Right lobe of liver (tissue), 4 donors: Measurements from ENCODE around the gene FGGY.

Experiments
- POLR2A ChIP-seq: fragments of 450-650 bp; IDR thresholded peaks from one replicate; pipeline ENCODE4 v1.6.1; 2017; ENCODE audit warnings: antibody characterized with exemption, mild to moderate bottlenecking
- TF ChIP-seq, protein P1 (sequence below), 4 donors: fragments of 200-600 bp in 3 of 4; fragments of 450-650 bp in 1 of 4; IDR thresholded peaks; one replicate each; pipeline versions ENCODE4 v1.5.1 to v1.8.0; 2016 to 2022; ENCODE audit warnings: antibody characterized with exemption in 4 of 4, mild to moderate bottlenecking in 2 of 4
- donor health status: DM: no; HTN: no; CAD: no.
- donor health status: DM: no; HTN: no; CAD: no.
- donor health status: DM: no; HTN: yes; CAD: no.

DNA sequence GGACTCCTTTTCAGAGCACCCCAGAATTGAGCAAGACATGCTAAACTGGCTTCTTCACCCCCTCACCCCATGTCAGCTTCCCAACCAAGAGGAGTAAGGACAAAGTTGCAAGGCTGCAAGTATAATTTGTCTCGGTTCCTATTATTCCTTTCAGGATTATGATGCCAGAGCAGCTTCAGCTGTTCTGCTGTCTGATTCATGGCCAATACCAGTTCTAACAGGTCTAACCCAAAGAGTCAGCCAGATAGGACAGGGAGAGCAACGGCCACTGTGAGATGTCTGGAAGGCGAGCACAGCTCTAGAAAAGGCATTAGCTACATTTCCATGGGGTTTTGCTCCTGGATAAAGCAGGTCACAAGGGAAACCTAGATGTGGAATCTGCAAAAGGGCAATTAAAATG is 464.5 kb downstream of the FGGY start:
- TF ChIP-seq, protein P1, sequence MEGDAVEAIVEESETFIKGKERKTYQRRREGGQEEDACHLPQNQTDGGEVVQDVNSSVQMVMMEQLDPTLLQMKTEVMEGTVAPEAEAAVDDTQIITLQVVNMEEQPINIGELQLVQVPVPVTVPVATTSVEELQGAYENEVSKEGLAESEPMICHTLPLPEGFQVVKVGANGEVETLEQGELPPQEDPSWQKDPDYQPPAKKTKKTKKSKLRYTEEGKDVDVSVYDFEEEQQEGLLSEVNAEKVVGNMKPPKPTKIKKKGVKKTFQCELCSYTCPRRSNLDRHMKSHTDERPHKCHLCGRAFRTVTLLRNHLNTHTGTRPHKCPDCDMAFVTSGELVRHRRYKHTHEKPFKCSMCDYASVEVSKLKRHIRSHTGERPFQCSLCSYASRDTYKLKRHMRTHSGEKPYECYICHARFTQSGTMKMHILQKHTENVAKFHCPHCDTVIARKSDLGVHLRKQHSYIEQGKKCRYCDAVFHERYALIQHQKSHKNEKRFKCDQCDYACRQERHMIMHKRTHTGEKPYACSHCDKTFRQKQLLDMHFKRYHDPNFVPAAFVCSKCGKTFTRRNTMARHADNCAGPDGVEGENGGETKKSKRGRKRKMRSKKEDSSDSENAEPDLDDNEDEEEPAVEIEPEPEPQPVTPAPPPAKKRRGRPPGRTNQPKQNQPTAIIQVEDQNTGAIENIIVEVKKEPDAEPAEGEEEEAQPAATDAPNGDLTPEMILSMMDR (IDR thresholded peaks at IDR 0.05): no peak
- TF ChIP-seq POLR2A: no peak
